Kidney epithelial cell (primary cell): Measurements from ENCODE around the gene HOMER2. TPM values are rescaled to one million over a fixed set of nuclear protein-coding genes. Genes with fewer than 3 reads are reported as not detected.
A peak's percentile ranks its signal among the peaks of the same experiment; 100 is the strongest.

ENCODE experiments used
- DNase-seq: peaks from one replicate; pipeline ENCODE4 v3.0.0-alpha.2; 2010; ENCODE audit warnings: low read depth
- H3K27me3 ChIP-seq: 2 replicates; pipeline ENCODE4 v1.6.0; 2011; ENCODE audit warnings: low read length; ENCODE audit not compliant: control insufficient read depth, insufficient read depth
- H3K36me3 ChIP-seq: 2 replicates; pipeline ENCODE4 v1.5.1; 2011; ENCODE audit warnings: low read length; ENCODE audit not compliant: control insufficient read depth, insufficient read depth
- H3K4me3 ChIP-seq: 2 replicates; pipeline ENCODE4 v1.5.1; 2011; ENCODE audit warnings: low read depth, mild to moderate bottlenecking, control low read depth, low read length
- CTCF ChIP-seq: IDR thresholded peaks from 2 replicates; pipeline ENCODE4 v1.5.1; 2011; ENCODE audit warnings: mild to moderate bottlenecking, moderate library complexity, low read length, control low read depth, inconsistent platforms; ENCODE audit not compliant: insufficient read depth, poor library complexity, severe bottlenecking
- total RNA-seq: library from RNA; depleted of rRNA; stranded (reverse); fragments of >200 nt; gene quantifications from 2 replicates; pipeline ENCODE4 v1.2.3, GENCODE V29; 2015

The HOMER2 gene
- total RNA-seq, 1 donor from 2014 or later, result 56.4 TPM

- DNase-seq, result no peak
- Histone ChIP-seq H3K27me3 (no peaks in the 10 kb centered on the region), H3K4me3 (no peak overlapping the region), H3K36me3 (no peaks in the 10 kb centered on the region)
- no peak for TF ChIP-seq CTCF
These were observed 70.1 kb downstream of the HOMER2 start for GRCh38 chr15:82882273-82882928.

GRCh38 chr15:82881747-82882146 is 70.8 kb downstream of the HOMER2 start:
- no peak for DNase-seq
- Histone ChIP-seq H3K36me3 (no peaks in the 10 kb centered on the region), H3K4me3 (no peak overlapping the region), H3K27me3 (no peaks in the 10 kb centered on the region)
- TF ChIP-seq CTCF, result no peak

- Histone ChIP-seq H3K36me3 (no peaks in the 10 kb centered on the region), H3K4me3 (no peak overlapping the region), H3K27me3 (no peaks in the 10 kb centered on the region)
- no peak for TF ChIP-seq CTCF
- no peak for DNase-seq
These were observed 71.8 kb downstream of the HOMER2 start for GRCh38 chr15:82880704-82881103.

GRCh38 chr15:82878325-82878724 is 74.2 kb downstream of the HOMER2 start:
- Histone ChIP-seq H3K27me3 (no peaks in the 10 kb centered on the region), H3K36me3 (no peaks in the 10 kb centered on the region), H3K4me3 (no peak overlapping the region)
- DNase-seq, result no peak
- TF ChIP-seq CTCF, result no peak

GRCh38 chr15:82877825-82878224 is 74.7 kb downstream of the HOMER2 start:
- H3K4me3 ChIP-seq, result no peak overlapping the region
- H3K27me3 ChIP-seq, result no peaks in the 10 kb centered on the region
- H3K36me3 ChIP-seq, result no peaks in the 10 kb centered on the region
- no peak for DNase-seq
- no peak for TF ChIP-seq CTCF

- TF ChIP-seq CTCF, result no peak
- Histone ChIP-seq H3K36me3 (no peaks in the 10 kb centered on the region), H3K27me3 (no peaks in the 10 kb centered on the region), H3K4me3 (no peak overlapping the region)
- DNase-seq, result peak; percentile 38
These were observed 77.0 kb downstream of the HOMER2 start for GRCh38 chr15:82875411-82876003.
